ENCODE measurements around the gene MAB21L4.

MAB21L4 gene

DNA sequence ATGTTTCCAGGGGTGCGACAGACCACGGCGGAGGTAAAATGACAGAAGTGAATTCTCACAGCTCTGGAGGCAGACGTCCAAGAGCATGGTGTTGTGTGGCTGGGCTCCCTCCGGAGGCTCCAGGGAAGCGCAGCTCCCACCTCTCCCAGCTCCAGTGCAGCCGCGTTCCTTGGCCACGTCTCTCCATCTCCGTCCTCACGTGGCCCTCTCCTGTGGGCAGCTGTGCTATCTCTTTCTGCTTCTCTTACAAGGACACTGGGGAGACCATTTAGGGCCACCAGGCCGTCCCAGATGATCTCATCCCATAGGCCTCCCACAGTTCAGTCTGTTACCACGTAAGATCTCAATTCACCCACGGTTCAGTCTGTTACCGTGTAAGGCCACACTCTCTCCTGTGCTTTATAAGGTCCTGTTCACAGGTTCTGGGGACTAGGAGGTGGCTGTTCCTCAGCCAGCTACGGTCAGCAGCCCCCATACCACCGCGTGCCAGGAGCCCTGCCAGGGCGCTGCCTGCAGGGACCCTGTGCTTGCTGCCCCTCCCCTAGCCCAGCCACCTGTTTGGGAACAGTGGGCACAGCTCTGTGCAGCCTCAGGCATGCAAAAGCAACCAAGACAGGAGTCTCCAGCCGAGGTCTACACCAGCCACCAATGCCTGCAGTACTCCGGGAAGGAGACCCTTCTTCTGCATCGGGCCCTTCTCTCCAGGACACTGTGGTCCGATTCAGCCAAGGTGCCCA, 2.9 kb upstream of the MAB21L4 start:
- Histone ChIP-seq H3K4me1 (ENCODE audit: insufficient read depth, low read length) (peaks cover 2% of the 10 kb centered on the region; the same call in 1 of the 2 replicates), H3K36me3 (ENCODE audit: insufficient read depth, low read length) (no peaks in the 10 kb centered on the region), H3K9ac (ENCODE audit: low read depth, low read length) (no peak overlapping the region), H3K9me3 (ENCODE audit: control insufficient read depth, insufficient read depth, low read length) (peaks cover 3% of the 10 kb centered on the region; the same call in 1 of the 2 replicates)

- Histone ChIP-seq H3K4me1 (ENCODE audit: insufficient read depth, low read length) (peaks cover 7% of the 10 kb centered on the region; the same call in 1 of the 2 replicates), H3K36me3 (ENCODE audit: insufficient read depth, low read length) (no peaks in the 10 kb centered on the region), H3K9ac (ENCODE audit: low read depth, low read length) (no peak overlapping the region), H3K9me3 (ENCODE audit: control insufficient read depth, insufficient read depth, low read length) (peaks cover 3% of the 10 kb centered on the region; the same call in 1 of the 2 replicates)
Measured at GRCh38 chr2:240898108-240898730, 2.3 kb upstream of the MAB21L4 start.

GRCh38 chr2:240896871-240897692, 1.1 kb upstream of the MAB21L4 start:
- Histone ChIP-seq H3K9ac (ENCODE audit: low read depth, low read length) (no peak overlapping the region), H3K9me3 (ENCODE audit: control insufficient read depth, insufficient read depth, low read length) (peaks cover 3% of the 10 kb centered on the region; the same call in 1 of the 2 replicates), H3K36me3 (ENCODE audit: insufficient read depth, low read length) (no peaks in the 10 kb centered on the region), H3K4me1 (ENCODE audit: insufficient read depth, low read length) (peaks cover 7% of the 10 kb centered on the region; the same call in 1 of the 2 replicates)

DNA sequence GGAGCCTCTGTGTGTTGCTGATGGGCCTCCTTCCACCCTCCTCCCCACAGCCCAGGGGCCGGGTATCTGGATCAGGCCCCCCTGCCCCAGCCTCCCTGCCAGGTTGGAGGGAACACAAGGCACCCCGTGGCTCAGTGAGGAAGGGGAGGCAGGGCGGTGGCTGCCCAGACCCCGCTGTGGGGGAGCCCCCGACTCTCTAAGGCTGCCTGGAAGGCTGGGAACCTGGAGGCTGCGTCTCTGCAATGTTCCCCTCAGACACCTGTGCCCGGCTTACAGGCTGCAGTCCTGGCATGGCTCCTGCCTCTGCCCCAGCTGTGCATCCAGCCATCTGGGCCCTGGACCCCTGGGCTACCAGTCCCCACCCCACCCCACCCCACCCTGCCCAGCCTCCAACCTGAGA, 438 bp upstream of the MAB21L4 start:
- H3K9me3 ChIP-seq (ENCODE audit: control insufficient read depth, insufficient read depth, low read length) = peaks cover 3% of the 10 kb centered on the region; the same call in 1 of the 2 replicates
- H3K36me3 ChIP-seq (ENCODE audit: insufficient read depth, low read length) = no peaks in the 10 kb centered on the region
- H3K9ac ChIP-seq (ENCODE audit: low read depth, low read length) = no peak overlapping the region
- H3K4me1 ChIP-seq (ENCODE audit: insufficient read depth, low read length) = peaks cover 7% of the 10 kb centered on the region; the same call in 1 of the 2 replicates

- Histone ChIP-seq H3K4me1 (ENCODE audit: insufficient read depth, low read length) (peaks cover 7% of the 10 kb centered on the region; the same call in 1 of the 2 replicates), H3K36me3 (ENCODE audit: insufficient read depth, low read length) (no peaks in the 10 kb centered on the region), H3K9me3 (ENCODE audit: control insufficient read depth, insufficient read depth, low read length) (no peaks in the 10 kb centered on the region), H3K9ac (ENCODE audit: low read depth, low read length) (no peak overlapping the region)
Measured at GRCh38 chr2:240894836-240895558, 959 bp downstream of the MAB21L4 start.

GRCh38 chr2:240894006-240894405, 1.9 kb downstream of the MAB21L4 start:
- Histone ChIP-seq H3K4me1 (ENCODE audit: insufficient read depth, low read length) (peaks cover 7% of the 10 kb centered on the region; the same call in 1 of the 2 replicates), H3K9me3 (ENCODE audit: control insufficient read depth, insufficient read depth, low read length) (no peaks in the 10 kb centered on the region), H3K36me3 (ENCODE audit: insufficient read depth, low read length) (no peaks in the 10 kb centered on the region), H3K9ac (ENCODE audit: low read depth, low read length) (no peak overlapping the region)

DNA sequence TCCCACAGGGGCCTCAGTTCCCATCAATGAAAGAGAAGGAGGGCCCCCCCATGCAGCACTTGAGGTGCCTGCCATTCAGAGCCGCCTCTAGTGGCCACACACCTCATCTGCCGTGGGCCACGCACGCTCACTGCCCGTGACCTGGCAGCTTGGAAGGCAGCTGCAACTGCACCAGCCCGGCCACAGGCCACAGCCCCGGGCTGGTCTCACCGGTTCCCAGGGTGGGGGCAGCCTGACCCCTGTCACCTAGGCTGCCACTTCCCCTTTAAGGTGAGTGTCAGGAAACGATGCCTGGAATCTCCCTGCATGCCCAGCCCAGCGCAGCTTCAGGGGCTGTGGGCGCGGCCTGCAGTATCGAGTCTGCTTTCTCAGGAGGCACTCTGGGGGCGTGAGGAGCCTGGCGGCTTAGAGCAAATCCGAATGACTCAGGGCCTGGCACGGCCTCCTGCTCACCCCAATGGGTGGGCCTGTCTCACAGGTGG, 2.6 kb downstream of the MAB21L4 start:
- Histone ChIP-seq H3K9me3 (ENCODE audit: control insufficient read depth, insufficient read depth, low read length) (no peaks in the 10 kb centered on the region), H3K36me3 (ENCODE audit: insufficient read depth, low read length) (no peaks in the 10 kb centered on the region), H3K4me1 (ENCODE audit: insufficient read depth, low read length) (peaks cover 7% of the 10 kb centered on the region; the same call in 1 of the 2 replicates), H3K9ac (ENCODE audit: low read depth, low read length) (no peak overlapping the region)

DNA sequence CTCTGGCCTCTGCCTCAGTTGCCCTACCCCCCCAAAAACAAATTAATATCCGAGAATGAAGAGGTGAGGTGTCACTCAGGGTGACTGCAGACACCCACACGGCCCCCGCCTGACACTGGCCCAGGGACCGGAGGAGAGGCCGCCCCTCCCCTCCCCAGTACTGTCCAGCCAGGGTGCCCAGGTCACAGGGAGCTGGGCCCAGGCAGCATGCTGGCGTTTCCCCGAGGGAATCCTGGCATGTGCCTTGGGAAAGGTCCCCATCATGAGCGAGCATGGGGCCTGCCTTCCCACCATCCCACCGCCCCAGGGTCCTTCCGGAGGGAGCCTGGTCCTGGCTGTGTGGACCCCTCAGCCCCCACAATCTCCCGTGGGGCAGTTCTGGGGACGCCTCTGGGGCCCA, 3.0 kb downstream of the MAB21L4 start:
- Histone ChIP-seq H3K9ac (ENCODE audit: low read depth, low read length) (no peak overlapping the region), H3K36me3 (ENCODE audit: insufficient read depth, low read length) (no peaks in the 10 kb centered on the region), H3K4me1 (ENCODE audit: insufficient read depth, low read length) (peaks cover 7% of the 10 kb centered on the region; the same call in 1 of the 2 replicates), H3K9me3 (ENCODE audit: control insufficient read depth, insufficient read depth, low read length) (no peaks in the 10 kb centered on the region)

GRCh38 chr2:240892356-240892755, 3.6 kb downstream of the MAB21L4 start:
- Histone ChIP-seq H3K9ac (ENCODE audit: low read depth, low read length) (no peak overlapping the region), H3K9me3 (ENCODE audit: control insufficient read depth, insufficient read depth, low read length) (no peaks in the 10 kb centered on the region), H3K4me1 (ENCODE audit: insufficient read depth, low read length) (peaks cover 7% of the 10 kb centered on the region; the same call in 1 of the 2 replicates), H3K36me3 (ENCODE audit: insufficient read depth, low read length) (no peaks in the 10 kb centered on the region)

DNA sequence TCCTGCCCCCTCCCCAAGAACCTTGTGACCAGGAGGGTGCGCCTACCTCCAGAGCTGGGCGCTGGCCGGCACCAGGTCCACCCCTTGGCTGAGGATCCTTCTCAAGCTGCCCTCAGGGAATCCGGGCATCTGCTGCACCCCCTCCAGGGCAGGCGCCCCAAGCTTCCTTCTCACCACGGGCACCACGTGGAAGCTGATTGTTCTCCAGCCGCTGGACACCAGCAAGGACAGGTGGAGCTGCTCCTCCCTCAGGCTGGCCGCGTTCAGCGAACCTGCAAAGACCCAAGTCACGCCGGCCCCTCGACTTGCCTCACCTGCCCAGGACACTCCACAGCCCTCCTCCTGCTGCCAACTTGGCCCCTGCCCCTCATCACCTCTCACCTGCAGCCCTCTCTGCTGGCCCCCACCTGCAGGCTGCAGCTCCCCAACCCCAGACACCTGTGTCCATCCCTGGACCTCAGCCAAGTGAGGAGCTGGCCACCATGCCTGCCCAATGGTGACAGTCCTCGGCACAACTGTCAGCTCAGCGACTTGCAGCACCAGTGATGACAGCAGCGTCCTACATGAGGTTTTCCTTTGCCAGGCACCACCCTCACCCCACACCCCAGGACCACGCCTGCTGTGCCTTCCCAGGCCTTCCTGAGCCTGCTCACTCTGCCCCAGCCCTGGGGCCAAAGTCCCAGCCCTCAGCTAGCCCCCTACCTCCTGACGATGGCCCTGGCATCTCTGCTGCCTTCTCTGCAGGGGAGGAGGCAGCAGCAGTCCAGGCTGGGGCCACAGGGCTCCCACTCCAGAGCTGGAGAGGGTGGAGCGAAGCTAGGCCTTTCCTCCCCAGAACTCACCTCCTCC, 4.2 kb downstream of the MAB21L4 start:
- Histone ChIP-seq H3K9ac (ENCODE audit: low read depth, low read length) (no peak overlapping the region), H3K36me3 (ENCODE audit: insufficient read depth, low read length) (no peaks in the 10 kb centered on the region), H3K9me3 (ENCODE audit: control insufficient read depth, insufficient read depth, low read length) (no peaks in the 10 kb centered on the region), H3K4me1 (ENCODE audit: insufficient read depth, low read length) (peaks cover 7% of the 10 kb centered on the region; the same call in 1 of the 2 replicates)

- H3K9ac ChIP-seq (ENCODE audit: low read depth, low read length) = no peak overlapping the region
- no peaks in the 10 kb centered on the region for H3K36me3 ChIP-seq (ENCODE audit: insufficient read depth, low read length)
- H3K4me1 ChIP-seq (ENCODE audit: insufficient read depth, low read length) = peaks cover 7% of the 10 kb centered on the region; the same call in 1 of the 2 replicates
- no peaks in the 10 kb centered on the region for H3K9me3 ChIP-seq (ENCODE audit: control insufficient read depth, insufficient read depth, low read length)
Measured at GRCh38 chr2:240890691-240891090, 5.3 kb downstream of the MAB21L4 start.

- no peaks in the 10 kb centered on the region for H3K36me3 ChIP-seq (ENCODE audit: insufficient read depth, low read length)
- H3K9ac ChIP-seq (ENCODE audit: low read depth, low read length) = no peak overlapping the region
- H3K9me3 ChIP-seq (ENCODE audit: control insufficient read depth, insufficient read depth, low read length) = no peaks in the 10 kb centered on the region
- peaks cover 7% of the 10 kb centered on the region; the same call in 1 of the 2 replicates for H3K4me1 ChIP-seq (ENCODE audit: insufficient read depth, low read length)
Measured at GRCh38 chr2:240889601-240890560, 6.1 kb downstream of the MAB21L4 start.
